GM04503 (cell line): ENCODE results near the gene ZDHHC19.
"Not testable (repeated sequence)": the region's sequence is repeated elsewhere in the genome, so short reads cannot be mapped to it uniquely, and the experiment has no call there.

Experiments used
- DNase-seq: peaks from one replicate; pipeline ENCODE4 v3.0.0-alpha.2; 2012; ENCODE audit warnings: low read depth

Gene ZDHHC19, protein sequence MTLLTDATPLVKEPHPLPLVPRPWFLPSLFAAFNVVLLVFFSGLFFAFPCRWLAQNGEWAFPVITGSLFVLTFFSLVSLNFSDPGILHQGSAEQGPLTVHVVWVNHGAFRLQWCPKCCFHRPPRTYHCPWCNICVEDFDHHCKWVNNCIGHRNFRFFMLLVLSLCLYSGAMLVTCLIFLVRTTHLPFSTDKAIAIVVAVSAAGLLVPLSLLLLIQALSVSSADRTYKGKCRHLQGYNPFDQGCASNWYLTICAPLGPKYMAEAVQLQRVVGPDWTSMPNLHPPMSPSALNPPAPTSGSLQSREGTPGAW

DNA sequence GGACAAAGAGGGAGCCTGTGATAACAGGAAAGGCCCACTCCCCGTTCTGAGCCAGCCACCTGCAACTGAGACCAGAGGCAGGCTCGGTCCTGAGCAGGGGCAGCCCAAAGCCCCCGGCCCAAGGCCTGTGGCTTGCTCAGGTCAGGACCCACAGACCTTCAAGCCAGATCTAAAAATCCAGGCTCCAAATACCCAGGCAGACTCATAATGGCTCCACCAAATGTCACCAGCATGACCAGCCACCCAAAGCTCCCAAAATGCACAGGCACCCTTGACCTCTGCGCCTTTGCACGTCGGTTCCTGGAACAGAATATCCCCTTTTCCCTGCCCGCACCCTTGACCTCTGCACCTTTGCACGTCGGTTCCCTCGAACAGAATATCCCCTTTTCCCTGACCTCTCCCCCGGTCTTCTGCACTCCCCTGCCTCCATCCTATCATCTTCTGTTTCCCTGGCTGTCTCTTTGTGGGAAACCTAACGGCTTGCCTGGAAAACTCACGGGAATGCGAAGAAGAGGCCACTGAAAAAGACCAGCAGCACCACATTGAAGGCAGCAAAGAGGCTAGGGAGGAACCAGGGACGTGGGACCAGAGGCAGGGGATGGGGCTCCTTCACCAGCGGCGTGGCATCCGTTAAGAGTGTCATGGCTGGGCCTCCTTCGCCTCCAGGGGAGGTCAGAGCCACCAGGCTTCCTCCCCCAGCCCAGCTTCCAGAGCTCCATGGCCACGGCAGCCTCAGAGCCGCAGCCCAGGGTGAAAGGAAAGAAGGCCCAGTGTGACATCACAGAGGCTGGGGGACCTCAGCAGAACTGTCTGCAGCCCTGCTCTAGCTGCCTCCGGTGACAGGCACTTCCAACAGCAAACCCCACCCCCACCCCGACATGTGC lies at the start of gene ZDHHC19:
TSS of gene ZDHHC19 (minus strand) at position 728 of the 884 bp plus-strand sequence. CDS start at position 643, 85 bp downstream.
- DNase-seq = no peak

DNA sequence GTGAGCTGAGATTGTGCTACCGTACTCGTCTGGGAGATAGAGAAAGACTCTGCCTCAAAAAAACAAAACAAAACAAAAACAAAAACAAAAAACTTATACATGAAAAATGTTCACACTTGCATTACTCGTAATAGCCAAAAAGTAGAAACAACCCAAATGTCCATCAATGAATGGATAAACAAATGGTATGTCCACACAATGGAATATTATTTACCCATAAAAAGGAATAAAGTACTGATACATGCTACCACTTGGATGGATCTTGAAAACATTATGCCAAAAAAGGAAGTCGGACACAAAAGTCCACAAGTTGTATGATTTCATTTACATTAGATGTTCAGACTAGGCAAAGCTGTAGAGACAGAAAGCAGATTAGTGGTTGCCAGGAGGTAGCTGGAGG lies 49.6 kb upstream of the ZDHHC19 start:
- no peak for DNase-seq

DNA sequence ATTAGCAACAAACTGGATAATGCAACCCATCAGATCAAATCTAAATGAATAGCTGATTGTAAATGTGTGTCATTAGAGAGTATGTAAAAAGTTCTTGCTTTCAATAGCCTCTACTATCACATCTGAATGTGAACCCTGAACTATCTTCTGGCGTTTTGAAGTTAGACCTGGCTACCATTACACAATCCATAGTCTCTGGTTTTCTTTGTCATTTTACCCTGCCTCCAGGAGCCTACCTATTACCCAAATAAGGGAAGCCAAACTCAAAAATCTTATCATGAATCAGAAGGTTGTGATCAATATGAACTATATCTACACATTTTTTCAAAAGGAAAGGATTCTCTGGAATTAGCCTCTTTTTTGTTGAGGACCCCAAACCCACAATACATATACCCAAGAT lies 44.6 kb upstream of the ZDHHC19 start:
- no peak for DNase-seq

DNA sequence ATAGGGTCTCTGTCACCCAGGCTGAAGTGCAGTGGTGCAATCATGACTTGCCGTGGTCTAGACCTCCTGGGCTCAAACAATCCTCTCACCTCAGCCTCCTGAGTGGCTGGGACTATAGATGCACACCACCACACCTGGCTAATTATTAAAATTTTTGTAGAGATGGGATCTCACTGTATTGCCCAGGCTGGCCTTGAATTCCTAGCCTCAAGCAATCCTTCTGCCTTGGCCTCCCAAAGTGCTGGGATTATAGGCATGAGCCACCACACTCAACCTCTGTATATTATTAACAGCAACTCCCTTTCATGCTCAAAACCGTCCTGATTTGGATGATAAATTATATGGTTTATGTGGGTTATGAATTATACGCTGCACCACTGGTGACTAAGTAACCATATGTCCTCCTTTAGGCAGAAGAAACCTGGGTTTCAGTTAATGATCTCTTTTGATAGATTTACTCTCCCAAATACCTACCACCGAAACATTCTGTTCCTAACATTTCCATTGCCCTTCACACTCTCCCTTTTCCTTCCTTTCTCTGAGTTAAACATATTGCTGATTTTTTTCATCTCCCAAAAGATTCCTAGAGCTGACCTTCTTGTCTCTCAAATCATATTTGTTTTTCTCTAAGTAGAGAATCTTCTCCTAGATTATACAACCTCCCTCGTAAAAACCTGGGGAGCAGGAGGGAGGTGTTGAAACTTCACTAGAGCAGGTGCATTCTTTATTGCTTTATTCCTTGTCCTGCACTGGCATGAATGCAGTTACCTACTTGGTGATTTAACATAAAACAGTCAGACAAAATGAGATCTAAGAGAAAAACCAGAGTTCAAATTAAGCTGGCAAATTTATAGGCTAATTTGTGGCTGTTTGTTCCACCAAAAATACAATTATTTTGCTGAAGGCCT lies 43.4 kb upstream of the ZDHHC19 start:
- no peak for DNase-seq

DNA sequence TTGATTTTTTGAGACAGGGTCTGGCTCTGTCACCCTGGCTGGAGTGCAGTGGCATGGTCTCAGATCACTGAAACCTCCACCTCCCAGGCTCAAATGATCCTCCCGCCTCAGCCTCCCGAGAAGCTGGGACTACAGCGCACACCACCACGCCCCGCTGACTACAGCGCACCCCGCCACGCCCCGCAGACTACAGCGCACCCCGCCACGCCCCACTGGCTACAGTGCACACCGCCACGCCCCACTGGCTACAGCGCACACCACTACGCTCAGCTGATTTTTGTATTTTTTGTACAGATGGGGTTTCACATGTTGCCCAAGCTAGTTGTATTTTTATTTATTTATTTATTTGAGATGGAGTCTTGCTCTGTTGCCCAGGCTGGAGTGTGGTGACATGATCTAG lies 40.7 kb upstream of the ZDHHC19 start:
- DNase-seq = no peak

DNA sequence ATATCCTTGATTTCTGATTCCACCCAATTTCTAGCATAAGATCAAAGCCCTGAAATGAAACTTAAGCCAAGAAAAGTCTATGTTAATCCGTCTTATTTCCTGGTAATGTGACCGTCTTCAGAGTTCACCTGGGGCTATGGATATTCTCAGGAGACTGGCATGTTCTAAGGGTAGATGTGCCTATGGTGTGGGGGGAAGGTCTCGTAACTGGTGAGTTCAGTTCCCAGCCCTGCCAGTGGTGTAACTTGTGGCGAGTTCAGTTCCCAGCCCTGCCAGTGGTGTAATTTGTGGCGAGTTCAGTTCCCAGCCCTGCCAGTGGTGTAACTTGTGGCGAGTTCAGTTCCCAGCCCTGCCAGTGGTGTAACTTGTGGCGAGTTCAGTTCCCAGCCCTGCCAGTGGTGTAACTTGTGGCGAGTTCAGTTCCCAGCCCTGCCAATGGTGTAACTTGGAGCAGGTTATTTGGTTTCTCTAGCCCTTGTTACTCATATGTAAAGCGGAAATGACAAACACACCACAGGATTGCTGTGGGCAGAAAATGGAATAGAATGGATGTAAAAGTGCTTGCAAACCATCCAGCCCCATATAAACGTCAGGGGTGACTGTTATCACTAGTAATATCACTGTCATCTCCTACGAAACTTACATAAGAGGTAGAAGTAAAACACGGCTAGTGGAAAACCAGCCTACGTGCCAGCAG lies 35.6 kb upstream of the ZDHHC19 start:
- DNase-seq = no peak

DNA sequence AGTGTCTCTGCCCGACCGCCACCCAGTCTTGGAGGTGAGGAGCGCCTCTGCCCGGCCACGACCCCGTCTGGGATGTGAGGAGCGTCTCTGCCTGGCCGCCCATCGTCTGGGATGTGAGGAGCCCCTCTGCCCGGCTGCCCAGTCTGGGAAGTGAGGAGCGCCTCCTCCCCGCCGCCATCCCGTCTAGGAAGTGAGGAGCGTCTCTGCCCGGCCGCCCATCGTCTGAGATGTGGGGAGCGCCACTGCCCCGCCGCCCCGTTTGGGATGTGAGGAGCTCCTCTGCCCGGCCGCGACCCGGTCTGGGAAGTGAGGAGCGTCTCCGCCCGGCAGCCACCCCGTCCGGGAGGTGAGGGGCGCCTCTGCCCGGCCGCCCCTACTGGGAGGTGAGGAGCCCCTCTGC lies 33.0 kb upstream of the ZDHHC19 start:
- DNase-seq = not testable (repeated sequence)

DNA sequence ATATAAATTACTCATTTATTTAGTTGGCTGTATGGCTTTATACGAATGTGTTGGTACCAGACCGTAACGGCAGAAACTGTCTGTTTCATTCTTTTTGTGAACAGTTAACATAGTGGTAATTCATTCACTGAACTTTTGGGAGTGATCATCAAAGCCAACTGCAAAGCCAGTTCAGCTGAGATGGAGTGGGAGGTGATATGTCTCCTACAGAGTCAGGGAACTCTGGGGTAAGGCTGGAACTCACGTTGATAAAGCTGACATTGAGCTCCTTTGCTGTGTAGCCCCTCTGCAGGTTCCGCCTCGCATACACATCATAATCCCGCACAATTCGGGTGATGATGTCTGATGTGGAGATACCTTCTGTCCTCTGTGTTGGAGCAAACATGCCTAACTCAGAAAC lies 30.5 kb upstream of the ZDHHC19 start:
- DNase-seq = no peak

DNA sequence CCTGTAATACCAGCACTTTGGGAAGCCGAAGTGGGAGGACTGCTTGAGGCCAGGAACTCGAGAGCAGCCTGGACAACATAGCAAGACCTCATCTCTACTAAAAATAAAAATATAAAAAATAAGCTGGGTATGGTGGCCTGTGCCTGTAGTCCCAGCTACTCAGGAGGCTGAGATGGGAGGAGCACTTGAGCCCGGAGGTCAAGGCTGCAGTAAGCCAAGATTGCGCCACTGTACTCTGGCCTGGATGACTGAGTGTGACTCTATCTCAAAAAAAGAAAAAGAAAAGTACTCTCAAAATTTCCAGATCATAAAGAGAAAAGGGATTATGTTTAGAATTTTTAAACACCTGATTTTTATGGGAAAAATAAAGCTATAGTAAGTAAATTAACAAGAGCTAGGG lies 29.2 kb upstream of the ZDHHC19 start:
- DNase-seq = no peak

DNA sequence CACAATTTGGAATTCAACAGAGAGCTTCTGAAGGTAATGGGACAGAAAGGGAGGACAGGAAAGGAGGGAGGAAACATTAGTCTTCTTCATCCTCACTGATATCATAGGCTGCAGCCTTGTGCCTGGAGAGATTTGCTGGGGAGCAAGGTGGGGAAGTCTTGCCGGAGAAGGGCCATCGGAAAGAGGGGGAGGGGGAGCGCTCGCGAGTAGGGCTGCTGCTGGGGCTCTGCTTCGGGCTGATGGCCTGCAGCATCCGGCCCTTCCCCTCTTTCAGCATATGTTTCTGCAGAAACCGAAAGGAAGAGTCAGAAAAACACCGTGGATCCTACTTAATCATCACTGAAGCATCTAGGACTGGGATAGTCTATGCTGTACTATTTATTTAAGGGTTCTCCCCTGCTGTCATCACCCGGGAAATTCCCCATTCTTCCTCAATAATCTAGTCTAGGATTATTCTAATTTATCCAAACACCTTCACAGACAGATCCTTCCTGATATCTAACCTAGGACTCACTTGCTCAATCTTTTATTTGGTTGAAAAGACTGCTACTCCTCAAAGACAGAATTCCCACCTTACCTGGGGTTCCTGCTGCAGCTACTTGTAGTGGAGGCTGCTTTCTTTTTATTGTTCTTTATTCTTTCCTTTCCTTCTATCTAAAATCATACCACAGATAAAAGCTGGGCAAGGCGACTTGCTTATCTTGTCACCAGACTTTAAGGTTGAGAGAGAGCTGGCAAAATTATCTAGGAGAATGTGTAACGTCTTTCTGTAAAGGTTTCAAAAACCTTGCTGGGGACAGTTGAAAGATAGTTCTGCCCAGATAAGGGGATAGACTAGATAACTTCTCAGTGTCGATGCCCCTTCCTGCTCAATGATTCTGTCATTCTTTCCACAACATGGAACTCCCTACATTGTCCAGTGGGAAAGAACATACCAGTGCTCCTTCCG lies 27.7 kb upstream of the ZDHHC19 start:
- DNase-seq = no peak

DNA sequence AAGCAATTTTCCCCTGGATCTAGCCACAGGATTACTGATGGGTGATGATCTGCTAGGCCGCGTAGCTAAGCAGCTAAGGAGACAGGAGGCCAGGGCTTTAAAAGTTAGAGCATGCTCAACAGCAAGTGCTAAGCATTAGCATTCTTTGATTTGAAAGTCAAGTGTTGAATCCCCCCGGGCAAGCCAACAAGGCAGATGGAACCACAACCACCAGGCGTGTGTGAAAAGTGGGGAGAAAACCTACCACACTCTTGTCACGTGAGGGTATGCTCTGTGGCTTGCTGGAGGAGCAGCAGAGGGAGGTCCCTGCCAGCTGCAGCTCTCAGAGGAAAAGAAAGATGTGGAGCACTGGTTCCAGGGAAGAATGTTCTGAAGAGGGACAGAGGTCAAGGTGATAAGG lies 26.0 kb upstream of the ZDHHC19 start:
- no peak for DNase-seq

DNA sequence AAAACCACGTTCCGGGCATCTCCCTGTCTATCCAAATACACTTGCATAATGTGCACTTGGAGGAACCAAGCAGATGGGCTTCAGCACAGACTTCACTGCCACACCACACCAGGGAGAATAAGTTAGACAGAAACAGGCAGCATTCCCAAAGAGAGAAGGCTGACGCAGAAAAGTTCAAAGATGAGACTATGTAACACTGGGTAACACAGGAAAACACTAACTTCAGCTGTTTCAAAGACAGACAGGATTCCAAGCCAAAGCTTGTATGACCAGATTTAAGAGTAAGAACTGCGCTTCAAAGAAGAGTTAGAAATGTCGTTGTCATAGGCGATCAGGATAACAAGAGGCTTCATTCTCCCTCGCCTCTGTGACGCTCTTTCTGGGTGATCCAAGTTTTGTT lies 25.0 kb upstream of the ZDHHC19 start:
- DNase-seq = no peak

DNA sequence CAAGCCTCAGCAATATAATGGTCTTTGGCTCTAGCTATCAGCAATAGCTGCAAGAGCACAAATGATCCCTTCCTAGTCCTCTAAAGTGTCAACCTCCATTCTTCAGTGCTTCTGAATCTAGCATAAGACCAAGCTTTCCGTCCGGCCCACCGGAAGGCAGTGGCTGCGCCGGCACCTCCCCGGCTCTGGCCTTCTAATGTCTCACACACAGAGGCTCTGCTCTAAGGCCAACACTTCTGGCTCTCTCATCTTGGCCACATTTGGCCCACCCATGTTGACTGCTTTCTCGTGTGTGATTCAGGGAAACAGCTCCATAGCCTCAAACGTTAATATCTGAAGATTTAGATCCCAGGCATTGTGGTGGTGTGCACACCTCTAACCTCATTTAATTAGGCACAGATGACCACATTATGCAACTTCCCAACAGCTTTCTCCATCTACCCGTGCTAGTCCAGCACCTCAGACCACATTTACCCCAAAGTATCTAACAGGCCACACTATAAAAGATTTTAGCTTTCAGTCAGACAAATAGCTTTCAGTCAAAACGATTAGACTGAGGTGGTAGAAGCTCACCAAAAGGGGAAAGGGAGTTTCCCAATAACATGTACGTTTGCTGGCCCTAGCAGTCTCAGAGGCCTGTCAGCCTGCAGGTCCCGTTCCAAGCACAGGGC lies 24.4 kb upstream of the ZDHHC19 start:
- DNase-seq = no peak

DNA sequence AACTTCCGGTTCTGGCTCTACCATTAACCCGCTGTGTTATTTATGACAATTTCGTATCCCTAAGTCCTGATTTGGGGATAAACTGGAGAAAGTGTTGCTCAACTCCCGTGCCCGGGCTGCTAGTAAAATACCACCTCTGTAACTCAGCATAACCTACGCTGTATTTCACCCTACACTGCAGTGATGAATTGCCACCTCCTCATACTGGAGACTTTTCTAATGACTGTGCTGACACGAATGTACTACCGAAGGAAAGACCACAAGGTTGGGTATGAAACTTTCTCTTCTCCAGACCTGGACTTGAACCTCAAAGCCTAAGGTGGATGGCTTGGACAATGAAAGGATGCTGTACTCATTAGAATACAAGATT lies 21.7 kb upstream of the ZDHHC19 start:
- no peak for DNase-seq

DNA sequence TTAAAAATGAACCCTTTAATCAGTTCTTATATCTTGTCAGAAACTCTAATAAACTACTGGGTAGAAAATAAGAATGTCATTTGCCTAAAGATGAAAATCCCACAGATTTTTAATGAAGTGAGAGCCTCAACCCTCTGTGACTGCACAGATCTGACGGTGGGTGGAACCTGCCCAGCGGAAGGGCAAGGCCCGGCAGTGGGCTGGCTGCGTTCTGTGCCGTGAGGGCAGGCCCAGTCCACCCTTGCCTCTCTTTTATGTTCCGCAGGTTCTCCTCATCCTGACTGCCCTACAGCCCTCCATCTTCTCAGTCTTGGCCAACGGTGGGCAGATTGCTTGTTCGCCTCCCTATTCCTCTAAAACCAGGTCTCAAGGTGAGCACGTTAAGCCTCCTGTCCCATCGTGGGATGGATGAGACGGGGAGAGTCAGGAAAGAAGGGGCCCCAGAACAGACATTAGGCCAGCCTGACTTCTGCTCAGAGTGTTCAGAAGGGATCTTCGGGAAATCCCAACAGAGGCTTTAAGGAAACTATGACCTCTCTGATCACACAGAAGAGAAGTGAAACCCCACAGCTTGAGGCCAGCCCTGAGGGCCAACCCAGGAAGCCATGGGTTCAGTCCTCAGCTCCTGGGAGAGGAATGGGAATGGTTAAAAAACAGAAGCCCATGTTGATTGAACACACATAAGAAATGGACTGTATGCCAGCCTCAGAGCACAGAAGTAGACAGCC lies 21.1 kb upstream of the ZDHHC19 start:
- DNase-seq = no peak

DNA sequence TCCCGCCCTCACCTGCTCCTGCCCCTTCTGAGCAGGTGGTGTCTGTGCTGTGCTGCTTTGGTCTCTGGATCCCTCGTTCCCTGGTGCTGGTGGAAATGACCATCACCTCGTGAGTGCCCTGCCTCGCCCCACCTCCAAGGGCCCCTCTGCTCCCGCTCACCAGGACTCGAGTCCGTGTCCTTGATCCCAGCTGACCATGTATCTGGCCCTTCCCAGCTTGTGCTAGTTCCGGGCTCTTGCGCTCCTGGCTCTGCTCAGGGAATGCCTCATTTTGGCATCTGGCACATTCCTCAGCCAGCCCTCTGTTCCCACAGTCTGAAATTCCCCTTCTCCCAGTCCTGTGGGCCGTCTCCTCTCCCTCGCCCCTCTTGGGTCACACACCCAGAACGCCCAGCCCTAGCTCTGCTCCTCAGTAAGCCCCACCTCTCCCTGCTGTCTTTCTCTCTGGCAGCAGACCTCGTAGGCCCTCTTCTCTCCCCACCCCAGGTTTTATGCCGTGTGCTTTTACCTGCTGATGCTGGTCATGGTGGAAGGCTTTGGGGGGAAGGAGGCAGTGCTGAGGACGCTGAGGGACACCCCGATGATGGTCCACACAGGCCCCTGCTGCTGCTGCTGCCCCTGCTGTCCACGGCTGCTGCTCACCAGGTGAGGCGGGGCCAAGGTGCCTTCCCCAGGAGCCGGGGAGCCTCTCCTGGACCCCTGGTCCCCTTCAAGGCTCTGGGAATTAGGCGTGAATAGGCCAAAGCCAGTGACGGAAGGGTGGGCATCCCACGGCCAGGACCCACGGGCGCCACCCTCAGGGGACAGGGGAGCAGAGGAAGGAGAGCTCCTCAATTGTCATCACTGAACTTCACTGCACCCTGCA lies 16.7 kb upstream of the ZDHHC19 start:
- peak; percentile 13 for DNase-seq

DNA sequence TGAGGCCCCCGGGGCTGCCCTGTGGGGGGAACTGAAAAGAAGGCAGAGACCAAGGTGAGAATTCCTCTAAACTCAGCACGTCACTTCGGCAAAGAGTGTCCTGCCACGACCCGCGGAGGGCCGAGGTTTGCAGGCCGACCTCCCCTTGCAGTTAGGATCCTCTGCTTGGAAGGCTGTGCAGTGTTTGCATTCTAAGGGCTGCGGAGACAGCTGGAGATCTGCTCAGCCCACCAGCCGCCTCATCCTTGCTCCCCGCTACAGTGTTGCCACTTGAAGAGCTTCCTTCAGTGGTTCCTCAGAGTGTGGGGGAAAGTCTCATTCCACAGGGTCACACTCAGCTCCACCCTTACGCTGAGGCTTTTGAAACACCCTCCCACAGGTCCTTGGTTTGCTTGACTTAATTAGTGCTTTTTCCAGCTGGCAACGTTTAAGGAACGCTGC lies 15.9 kb upstream of the ZDHHC19 start:
- DNase-seq = no peak

DNA sequence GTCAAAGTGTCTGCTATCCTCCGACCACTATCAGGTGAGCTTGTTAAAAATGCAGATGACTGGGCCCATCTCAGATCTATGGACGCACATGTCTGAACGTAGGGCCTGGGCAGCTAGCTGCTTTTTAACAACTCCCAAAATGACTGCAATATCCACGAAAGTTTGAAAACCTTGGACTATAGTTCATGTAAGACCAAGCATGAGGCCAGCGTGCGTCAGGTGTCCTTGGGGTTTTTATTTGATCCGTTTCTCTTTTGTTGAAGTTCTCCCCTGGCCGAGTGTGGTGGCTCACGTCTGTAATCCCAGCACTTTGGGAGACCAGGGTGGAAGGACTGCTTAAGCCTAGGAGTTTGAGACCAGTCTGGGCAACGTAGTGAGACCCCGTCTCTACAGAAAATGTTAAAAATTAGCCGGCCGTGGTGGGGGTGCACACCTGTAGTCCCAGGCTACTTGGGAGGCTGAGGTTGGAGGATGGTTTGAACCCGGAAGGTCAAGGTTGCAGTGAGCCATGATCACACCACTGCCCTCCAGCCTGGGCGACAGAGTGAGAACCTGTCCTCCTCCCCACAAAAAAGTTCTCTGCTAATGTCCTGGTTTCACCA lies 14.7 kb upstream of the ZDHHC19 start:
- no peak for DNase-seq
